OCI-LY7 (cell line): Measurements from ENCODE around the gene ENTPD6. TPM values are rescaled to one million over a fixed set of nuclear protein-coding genes. Genes with fewer than 3 reads are reported as not detected.

Experiments used
- BruUV-seq: library from RNA; stranded (reverse); fragments of 400-500 nt; replicated peaks from 2 replicates; lab custom pipeline; 2021; lab: Mats Ljungman, UMichigan
- CTCF ChIA-PET: fragments of 300-600 bp; sonication (Branson Sonifier 250); formaldehyde crosslinking; loops from one replicate; lab custom pipeline; 2022; ENCODE audit warnings: antibody characterized with exemption; ENCODE audit not compliant: unreplicated experiment; lab: Charles Lee
- POLR2A ChIA-PET: fragments of 300-600 bp; sonication (Branson Sonifier 250); formaldehyde crosslinking; loops from one replicate; lab custom pipeline; 2022; ENCODE audit warnings: antibody characterized with exemption; lab: Charles Lee
- DNase-seq: peaks from one replicate; pipeline ENCODE4 v3.0.0-alpha.2; 2015; ENCODE audit warnings: low spot score
- H2AFZ ChIP-seq: fragments of 200-600 bp; sonication (generic), shearing (Covaris generic); 2 replicates; pipeline ENCODE4 v1.6.1; 2014; ENCODE audit warnings: mild to moderate bottlenecking, antibody characterized with exemption, low read length, moderate library complexity
- H3K27ac ChIP-seq: fragments of 200-600 bp; sonication (generic); 2 replicates; pipeline ENCODE4 v1.5.1; 2014; ENCODE audit warnings: mixed run types, low read depth, mild to moderate bottlenecking, moderate library complexity, low read length, inconsistent platforms; ENCODE audit not compliant: poor library complexity, severe bottlenecking
- H3K36me3 ChIP-seq: fragments of 200-600 bp; sonication (generic); 2 replicates; pipeline ENCODE4 v1.6.1; 2014; ENCODE audit warnings: mild to moderate bottlenecking, antibody characterized with exemption, low read length, moderate library complexity, mixed read lengths; ENCODE audit not compliant: insufficient read depth
- H3K4me1 ChIP-seq: fragments of 200-600 bp; sonication (generic); 2 replicates; pipeline ENCODE4 v1.5.1; 2014; ENCODE audit warnings: mild to moderate bottlenecking, low read length; ENCODE audit not compliant: insufficient read depth, poor library complexity, severe bottlenecking
- H3K4me2 ChIP-seq: fragments of 200-600 bp; sonication (generic); 2 replicates; pipeline ENCODE4 v1.6.1; 2014; ENCODE audit warnings: mild to moderate bottlenecking, low read length
- H3K4me3 ChIP-seq: fragments of 200-600 bp; sonication (generic); 2 replicates; pipeline ENCODE4 v1.5.1; 2014; ENCODE audit warnings: mild to moderate bottlenecking, low read depth, low read length; ENCODE audit not compliant: poor library complexity, severe bottlenecking
- H3K79me2 ChIP-seq: fragments of 200-600 bp; sonication (generic); 2 replicates; pipeline ENCODE4 v1.6.1; 2016; ENCODE audit warnings: low read depth, mild to moderate bottlenecking, low read length, moderate library complexity, mixed read lengths; ENCODE audit not compliant: insufficient read depth
- H3K9me2 ChIP-seq: fragments of 200-600 bp; sonication (generic); 2 replicates; pipeline ENCODE4 v1.6.1; 2016; ENCODE audit warnings: mild to moderate bottlenecking, low read length, mixed read lengths; ENCODE audit not compliant: insufficient read depth
- H3K9me3 ChIP-seq: fragments of 200-600 bp; sonication (generic); 2 replicates; pipeline ENCODE4 v1.6.1; 2014; ENCODE audit warnings: mild to moderate bottlenecking, mixed run types, low read length, mixed read lengths
- H4K20me1 ChIP-seq: fragments of 200-600 bp; sonication (generic); 2 replicates; pipeline ENCODE4 v1.6.1; 2014; ENCODE audit warnings: mild to moderate bottlenecking, antibody characterized with exemption, low read length, moderate library complexity, mixed read lengths; ENCODE audit not compliant: insufficient read depth
- EZH2phosphoT487 ChIP-seq: fragments of 200-600 bp; sonication (generic); IDR thresholded peaks from 2 replicates; pipeline ENCODE4 v1.6.1; 2018; ENCODE audit warnings: low read depth, borderline replicate concordance, mild to moderate bottlenecking, mixed run types, antibody characterized with exemption, low read length, moderate library complexity, mixed read lengths
- intact Hi-C: fragments of 100-400 bp; cut with micrococcal nuclease; formaldehyde crosslinking; loops from one replicate; pipeline ENCODE4 v1.10.0; 2022; ENCODE audit not compliant: unreplicated experiment
- total RNA-seq, 2 experiments: library from RNA; depleted of rRNA in 1 of 2; stranded (reverse); fragments of >200 nt in 1 of 2; shearing (Covaris generic) in 1 of 2; gene quantifications; 2 replicates each; pipeline ENCODE4 v1.2.3, GENCODE V29; 2014 to 2022
- TF ChIP-seq, protein P1 (sequence below): fragments of 200-600 bp; sonication (generic); conservative IDR thresholded peaks from 2 replicates; pipeline ENCODE4 v1.5.1; 2014; ENCODE audit warnings: mild to moderate bottlenecking, antibody characterized with exemption, low read length, moderate library complexity, mixed read lengths

The ENTPD6 gene
- total RNA-seq, 2 experiments from 2014 or later = 4.2 TPM; not detected in 1

DNA sequence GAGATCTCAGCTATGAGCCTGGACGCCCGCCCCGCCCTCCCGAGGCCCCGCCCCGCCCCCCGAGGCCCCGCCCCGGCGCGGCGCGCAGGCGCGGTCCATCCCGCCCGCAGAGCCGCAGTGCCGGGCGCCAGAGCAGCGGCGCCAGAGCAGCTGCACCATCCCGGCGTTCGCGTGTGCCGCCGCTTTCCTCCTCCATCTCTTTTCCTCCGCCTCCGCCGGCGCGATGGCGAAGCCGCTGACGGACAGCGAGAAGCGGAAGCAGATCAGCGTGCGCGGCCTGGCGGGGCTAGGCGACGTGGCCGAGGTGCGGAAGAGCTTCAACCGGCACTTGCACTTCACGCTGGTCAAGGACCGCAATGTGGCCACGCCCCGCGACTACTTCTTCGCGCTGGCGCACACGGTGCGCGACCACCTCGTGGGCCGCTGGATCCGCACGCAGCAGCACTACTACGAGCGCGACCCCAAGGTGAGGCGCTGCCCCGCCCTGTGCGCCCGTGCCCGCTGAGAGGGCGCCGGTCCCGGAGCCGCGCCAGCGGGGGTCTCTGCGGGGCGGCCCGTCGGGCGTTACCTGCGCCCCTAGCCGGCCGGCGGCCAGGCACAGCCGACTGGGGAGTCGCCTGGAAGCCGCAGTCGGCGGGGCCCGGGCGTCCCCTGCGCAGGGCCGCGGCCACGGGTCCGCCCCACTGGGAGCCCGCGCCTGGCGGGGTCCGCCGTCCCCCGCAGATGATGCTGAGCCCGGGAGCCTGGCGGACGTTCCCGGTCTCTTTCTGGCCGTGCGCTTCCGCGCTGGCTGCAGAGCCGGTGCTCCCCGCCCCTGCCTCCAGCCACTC, 52.7 kb downstream of the ENTPD6 start, which contains the start of gene PYGB:
TSS of gene PYGB (plus strand) at position 130 of the 830 bp plus-strand sequence. CDS start at position 224, 94 bp downstream.
- peak within 1 kb of the TSS; percentile 54; the same call in 1 of the 2 replicates for H2AFZ ChIP-seq
- no peaks in the 10 kb centered on the region for H3K36me3 ChIP-seq
- no TSS peak for BruUV-seq
- H3K4me3 ChIP-seq = peak within 1 kb of the TSS; percentile 80
- peaks cover 38% of the 10 kb centered on the region for H3K4me1 ChIP-seq
- peak within 1 kb of the TSS; percentile 47 for H3K27ac ChIP-seq
- ChIA-PET CTCF (no interaction called here), POLR2A (interaction anchor here (0.5 to 1.0 kb wide), 4 partner anchors 9 to 329 kb away, joined by 3 to 4 read pairs (median 3); partner anchors contain the start of gene GINS1)
- H3K4me2 ChIP-seq = peak within 1 kb of the TSS; percentile 91
- H3K9me2 ChIP-seq = no peaks in the 10 kb centered on the region
- peak; percentile 81 for DNase-seq
- peaks cover 13% of the 10 kb centered on the region; the same call in 1 of the 2 replicates for H4K20me1 ChIP-seq
- intact Hi-C loops = loop anchor here (5.0 kb wide), 3 partner anchors 144 to 256 kb away; partner anchors contain the start of genes ABHD12, APMAP and GINS1
- TF ChIP-seq EZH2phosphoT487 = no peak
- TF ChIP-seq, protein P1, sequence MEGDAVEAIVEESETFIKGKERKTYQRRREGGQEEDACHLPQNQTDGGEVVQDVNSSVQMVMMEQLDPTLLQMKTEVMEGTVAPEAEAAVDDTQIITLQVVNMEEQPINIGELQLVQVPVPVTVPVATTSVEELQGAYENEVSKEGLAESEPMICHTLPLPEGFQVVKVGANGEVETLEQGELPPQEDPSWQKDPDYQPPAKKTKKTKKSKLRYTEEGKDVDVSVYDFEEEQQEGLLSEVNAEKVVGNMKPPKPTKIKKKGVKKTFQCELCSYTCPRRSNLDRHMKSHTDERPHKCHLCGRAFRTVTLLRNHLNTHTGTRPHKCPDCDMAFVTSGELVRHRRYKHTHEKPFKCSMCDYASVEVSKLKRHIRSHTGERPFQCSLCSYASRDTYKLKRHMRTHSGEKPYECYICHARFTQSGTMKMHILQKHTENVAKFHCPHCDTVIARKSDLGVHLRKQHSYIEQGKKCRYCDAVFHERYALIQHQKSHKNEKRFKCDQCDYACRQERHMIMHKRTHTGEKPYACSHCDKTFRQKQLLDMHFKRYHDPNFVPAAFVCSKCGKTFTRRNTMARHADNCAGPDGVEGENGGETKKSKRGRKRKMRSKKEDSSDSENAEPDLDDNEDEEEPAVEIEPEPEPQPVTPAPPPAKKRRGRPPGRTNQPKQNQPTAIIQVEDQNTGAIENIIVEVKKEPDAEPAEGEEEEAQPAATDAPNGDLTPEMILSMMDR = no peak
- H3K79me2 ChIP-seq = no peaks in the 10 kb centered on the region
- H3K9me3 ChIP-seq = peaks cover 9% of the 10 kb centered on the region; the same call in 1 of the 2 replicates

DNA sequence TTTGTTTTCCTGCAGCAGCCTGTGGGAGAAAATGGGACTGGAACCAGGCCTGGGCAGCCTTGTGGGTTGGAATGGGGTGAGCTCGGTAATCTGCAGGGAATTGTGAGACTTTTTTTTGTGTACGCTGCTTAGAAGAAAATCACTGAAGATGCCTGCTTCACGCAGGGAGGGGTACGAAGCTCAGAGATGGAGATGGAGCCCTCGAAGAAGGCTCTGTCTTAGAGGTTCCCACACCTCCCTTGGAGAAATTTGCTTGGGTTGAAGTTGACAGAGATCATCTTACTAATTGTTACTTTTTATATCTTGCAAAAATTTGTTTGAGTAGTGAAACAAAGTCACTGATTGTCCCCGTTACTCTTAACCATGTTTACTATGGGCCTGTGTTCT, 53.3 kb downstream of the ENTPD6 start:
- ChIA-PET POLR2A (interaction anchor here (0.6 to 1.4 kb wide), 3 partner anchors 12 to 69 kb away, joined by 3 to 4 read pairs (median 4); no protein-coding TSS in a partner anchor), CTCF (no interaction called here)
- intact Hi-C loops = loop anchor here (5.0 kb wide), 3 partner anchors 144 to 256 kb away; partner anchors contain the start of genes ABHD12, APMAP and GINS1
- Histone ChIP-seq H3K79me2 (no peaks in the 10 kb centered on the region), H3K9me3 (peaks cover 3% of the 10 kb centered on the region; the same call in 1 of the 2 replicates), H3K36me3 (no peaks in the 10 kb centered on the region), H4K20me1 (peaks cover 13% of the 10 kb centered on the region; the same call in 1 of the 2 replicates), H3K9me2 (no peaks in the 10 kb centered on the region), H3K4me1 (peaks cover 38% of the 10 kb centered on the region), H3K27ac (no peak overlapping the region), H3K4me3 (peak overlapping the region; percentile 80), H3K4me2 (peak overlapping the region; percentile 91), H2AFZ (peak overlapping the region; percentile 54; the same call in 1 of the 2 replicates)
- no peak for DNase-seq
- BruUV-seq = no TSS peak
- TF ChIP-seq, protein P1 = no peak
- no peak for TF ChIP-seq EZH2phosphoT487
